ENCODE measurements around the gene MUC5AC.
"Not testable (repeated sequence)": the region's sequence is repeated elsewhere in the genome, so short reads cannot be mapped to it uniquely, and the experiment has no call there.

Gene MUC5AC

DNA sequence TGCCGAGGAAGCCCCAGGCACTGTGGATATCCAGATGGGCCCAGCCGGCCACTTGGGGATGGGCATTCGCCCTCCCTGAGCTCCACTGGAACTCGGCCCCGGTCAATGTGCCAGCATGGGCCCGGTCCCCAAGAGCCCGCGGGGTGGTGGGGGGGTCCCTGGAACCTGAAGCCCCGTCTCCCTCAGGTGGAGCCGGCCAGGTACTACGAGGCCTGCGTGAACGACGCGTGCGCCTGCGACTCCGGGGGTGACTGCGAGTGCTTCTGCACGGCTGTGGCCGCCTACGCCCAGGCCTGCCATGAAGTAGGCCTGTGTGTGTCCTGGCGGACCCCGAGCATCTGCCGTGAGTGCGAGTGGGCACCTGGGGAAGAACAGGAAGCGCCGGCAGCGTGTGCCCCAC, 21.2 kb downstream of the MUC5AC start:
- no peak for DNase-seq

- no peak for DNase-seq
These were observed 21.9 kb downstream of the MUC5AC start for GRCh38 chr11:1179641-1180040.

- no peak for DNase-seq
These were observed 22.4 kb downstream of the MUC5AC start for GRCh38 chr11:1180171-1180570.

DNA sequence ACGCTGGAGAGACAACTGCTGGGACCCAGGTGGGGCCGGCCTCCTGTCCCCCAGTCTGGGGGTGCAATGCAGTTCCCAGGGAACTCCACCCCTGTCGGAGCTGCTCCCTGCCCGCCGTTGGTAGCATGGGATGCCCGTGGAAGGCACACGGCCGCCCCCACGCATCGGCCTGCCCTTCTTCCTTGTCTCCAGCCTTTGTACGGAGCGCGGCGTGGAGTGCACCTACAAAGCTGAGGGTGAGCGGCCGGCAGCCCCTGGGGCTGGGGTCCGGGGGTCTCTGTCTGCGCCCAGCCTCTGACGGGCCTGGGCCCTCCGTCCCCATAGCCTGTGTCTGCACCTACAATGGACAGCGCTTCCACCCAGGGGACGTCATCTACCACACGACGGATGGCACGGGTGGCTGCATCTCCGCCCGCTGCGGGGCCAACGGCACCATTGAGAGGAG, 23.2 kb downstream of the MUC5AC start:
- DNase-seq, result no peak

DNA sequence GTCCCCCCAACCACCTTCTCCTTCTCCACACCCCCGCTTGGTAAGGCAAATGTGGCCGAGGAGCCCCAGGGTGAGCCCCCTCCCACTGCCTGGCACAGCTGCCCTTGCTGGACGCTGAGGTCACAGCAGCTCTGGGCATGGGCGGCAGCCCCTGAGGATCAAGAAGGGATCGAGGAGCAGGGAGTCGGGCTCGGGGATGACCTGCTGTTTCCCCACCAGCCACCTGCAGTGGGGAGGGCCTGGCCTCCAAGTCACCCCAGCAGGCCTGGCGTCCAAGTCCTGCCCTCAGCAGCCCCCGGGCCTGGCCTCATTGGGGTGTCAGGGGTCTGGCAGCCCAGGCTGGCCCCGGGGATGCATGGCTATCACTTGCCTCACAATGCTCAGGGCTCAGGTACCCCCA, 23.7 kb downstream of the MUC5AC start:
- DNase-seq, result no peak

GRCh38 chr11:1181853-1182535, 24.2 kb downstream of the MUC5AC start:
- DNase-seq, result no peak

DNA sequence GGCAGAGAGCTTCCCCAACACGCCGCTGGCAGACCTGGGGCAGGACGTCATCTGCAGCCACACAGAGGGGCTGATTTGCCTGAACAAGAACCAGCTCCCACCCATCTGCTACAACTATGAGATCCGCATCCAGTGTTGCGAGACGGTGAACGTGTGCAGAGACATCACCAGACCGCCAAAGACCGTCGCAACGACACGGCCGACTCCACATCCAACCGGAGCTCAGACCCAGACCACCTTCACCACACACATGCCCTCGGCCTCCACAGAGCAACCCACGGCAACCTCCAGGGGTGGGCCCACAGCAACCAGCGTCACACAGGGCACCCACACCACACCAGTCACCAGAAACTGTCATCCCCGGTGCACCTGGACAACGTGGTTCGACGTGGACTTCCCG, 26.4 kb downstream of the MUC5AC start:
- DNase-seq, result not testable (repeated sequence)

GRCh38 chr11:1188451-1189130, 30.8 kb downstream of the MUC5AC start:
- not testable (repeated sequence) for DNase-seq

DNA sequence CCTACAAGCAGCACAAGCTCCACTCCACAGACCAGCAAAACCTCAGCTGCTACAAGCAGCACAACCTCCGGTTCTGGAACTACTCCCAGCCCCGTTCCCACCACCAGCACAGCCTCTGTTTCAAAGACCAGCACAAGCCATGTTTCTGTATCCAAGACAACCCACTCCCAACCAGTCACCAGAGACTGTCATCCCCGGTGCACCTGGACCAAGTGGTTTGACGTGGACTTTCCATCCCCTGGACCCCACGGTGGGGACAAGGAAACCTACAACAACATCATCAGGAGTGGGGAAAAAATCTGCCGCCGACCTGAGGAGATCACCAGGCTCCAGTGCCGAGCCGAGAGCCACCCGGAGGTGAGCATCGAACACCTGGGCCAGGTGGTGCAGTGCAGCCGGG, 32.1 kb downstream of the MUC5AC start:
- DNase-seq, result not testable (repeated sequence)

DNA sequence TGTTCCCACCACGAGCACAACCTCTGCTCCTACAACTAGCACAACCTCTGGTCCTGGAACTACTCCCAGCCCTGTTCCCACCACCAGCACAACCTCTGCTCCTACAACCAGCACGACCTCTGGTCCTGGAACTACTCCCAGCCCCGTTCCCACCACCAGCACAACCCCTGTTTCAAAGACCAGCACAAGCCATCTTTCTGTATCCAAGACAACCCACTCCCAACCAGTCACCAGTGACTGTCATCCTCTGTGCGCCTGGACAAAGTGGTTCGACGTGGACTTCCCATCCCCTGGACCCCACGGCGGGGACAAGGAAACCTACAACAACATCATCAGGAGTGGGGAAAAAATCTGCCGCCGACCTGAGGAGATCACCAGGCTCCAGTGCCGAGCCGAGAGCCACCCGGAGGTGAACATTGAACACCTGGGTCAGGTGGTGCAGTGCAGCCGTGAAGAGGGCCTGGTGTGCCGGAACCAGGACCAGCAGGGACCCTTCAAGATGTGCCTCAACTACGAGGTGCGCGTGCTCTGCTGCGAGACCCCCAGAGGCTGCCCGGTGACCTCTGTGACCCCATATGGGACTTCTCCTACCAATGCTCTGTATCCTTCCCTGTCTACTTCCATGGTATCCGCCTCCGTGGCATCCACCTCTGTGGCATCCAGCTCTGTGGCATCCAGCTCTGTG, 34.2 kb downstream of the MUC5AC start:
- DNase-seq, result not testable (repeated sequence)

DNA sequence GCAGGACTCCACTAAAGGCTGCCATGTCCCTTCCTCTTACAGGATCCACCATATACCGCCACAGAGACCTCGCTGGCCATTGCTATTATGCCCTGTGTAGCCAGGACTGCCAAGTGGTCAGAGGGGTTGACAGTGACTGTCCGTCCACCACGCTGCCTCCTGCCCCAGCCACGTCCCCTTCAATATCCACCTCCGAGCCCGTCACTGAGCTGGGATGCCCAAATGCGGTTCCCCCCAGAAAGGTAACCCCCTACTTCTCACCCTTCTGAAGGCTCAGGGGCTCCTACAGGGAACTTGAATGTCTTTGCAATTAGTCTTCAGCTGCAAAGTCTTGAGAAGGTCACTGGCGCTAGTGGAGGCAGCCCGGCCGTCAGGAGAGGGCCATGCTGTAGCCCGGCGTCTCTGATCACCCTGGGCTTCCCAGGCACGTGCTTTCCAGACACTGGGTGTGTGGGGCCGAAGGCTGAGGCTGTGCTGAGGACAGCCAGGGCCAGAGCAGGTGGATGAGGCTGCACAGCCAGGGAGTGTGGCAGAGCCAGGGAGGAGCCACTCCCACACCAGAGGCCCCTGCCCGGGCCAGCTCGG, 35.1 kb downstream of the MUC5AC start:
- DNase-seq, result no peak

GRCh38 chr11:1193326-1194230, 35.8 kb downstream of the MUC5AC start:
- DNase-seq, result no peak

- no peak for DNase-seq
These were observed 36.7 kb downstream of the MUC5AC start for GRCh38 chr11:1194231-1194976.

DNA sequence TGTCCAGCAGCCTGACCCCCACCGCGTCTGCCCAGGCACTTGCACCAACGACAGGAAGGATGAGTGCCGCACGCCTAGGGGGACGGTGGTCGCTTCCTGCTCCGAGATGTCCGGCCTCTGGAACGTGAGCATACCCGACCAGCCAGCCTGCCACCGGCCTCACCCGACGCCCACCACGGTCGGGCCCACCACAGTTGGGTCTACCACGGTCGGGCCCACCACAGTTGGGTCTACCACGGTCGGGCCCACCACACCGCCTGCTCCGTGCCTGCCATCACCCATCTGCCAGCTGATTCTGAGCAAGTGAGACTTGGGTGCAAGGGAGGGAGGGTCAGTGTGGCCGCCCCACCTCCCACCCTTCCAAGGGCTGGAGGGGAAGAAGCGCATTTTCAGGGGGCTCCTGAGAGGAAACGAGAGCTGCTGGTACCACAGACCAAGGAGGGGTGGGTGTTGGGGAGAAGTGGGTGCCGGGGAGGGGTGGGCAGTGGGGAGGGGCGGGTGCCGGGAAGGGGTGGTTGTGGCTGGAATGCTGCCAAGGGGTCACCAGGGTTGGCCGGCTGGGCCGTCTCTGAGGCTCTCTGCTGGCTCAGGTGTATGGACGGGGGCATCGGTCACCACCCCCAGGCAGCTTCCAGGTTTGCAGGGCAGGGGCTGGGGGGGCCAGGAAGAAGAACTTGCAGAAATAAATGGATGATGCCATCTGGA, 37.4 kb downstream of the MUC5AC start:
- DNase-seq, result no peak

GRCh38 chr11:1195682-1196515, 38.1 kb downstream of the MUC5AC start:
- no peak for DNase-seq

- no peak for DNase-seq
These were observed 39.0 kb downstream of the MUC5AC start for GRCh38 chr11:1196516-1197391.

DNA sequence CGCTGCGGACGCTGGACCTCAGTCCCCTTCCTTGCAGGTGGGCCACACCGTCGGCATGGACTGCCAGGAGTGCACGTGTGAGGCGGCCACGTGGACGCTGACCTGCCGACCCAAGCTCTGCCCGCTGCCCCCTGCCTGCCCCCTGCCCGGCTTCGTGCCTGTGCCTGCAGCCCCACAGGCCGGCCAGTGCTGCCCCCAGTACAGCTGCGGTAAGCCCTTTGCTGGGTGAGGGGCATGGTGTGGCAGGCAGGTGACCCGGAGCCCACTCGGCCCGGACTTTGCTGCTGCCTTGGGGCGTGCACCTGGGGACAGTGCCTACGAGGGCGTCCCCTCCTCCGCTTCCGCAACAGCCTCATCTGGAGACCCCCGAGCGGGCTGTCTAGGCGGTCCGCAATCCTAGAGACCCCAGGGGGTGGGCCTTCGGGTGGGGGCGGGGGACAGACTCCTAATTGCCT, 39.7 kb downstream of the MUC5AC start:
- no peak for DNase-seq

DNA sequence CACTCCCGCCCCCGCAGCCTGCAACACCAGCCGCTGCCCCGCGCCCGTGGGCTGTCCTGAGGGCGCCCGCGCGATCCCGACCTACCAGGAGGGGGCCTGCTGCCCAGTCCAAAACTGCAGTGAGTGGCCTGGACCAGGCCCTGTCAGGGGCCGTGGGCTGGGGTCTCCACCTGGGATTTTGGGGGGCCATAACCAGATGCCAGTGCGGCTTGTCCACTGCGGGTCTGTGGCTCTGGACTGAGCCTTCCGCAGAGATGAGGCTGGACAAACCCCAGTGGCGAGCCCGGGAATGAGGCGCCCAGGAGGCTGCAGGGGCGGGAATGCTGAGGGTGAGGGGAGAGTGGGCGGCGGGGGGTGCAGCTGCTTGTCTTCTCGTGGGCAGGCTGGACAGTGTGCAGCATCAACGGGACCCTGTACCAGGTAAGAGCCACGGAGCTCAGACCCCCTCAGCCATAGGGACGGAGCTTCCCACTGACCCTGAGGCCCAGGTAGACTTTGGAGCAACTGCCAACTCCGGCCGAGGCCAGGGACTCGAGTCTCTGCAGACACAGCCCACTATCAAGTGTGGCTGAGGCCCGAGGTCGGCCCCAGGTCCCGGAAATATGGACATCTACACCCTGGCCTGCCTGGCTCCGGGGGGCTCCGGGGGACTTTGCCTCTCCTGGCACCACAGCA, 40.3 kb downstream of the MUC5AC start:
- DNase-seq, result no peak
